ENCODE data around the gene PBX3. TPM values are rescaled to one million over a fixed set of nuclear protein-coding genes. Genes with fewer than 3 reads are reported as not detected.

Gene PBX3
- total and polyA plus RNA-seq, 2 experiments from 2014 or later, result 13.4 to 30.9 TPM

DNA sequence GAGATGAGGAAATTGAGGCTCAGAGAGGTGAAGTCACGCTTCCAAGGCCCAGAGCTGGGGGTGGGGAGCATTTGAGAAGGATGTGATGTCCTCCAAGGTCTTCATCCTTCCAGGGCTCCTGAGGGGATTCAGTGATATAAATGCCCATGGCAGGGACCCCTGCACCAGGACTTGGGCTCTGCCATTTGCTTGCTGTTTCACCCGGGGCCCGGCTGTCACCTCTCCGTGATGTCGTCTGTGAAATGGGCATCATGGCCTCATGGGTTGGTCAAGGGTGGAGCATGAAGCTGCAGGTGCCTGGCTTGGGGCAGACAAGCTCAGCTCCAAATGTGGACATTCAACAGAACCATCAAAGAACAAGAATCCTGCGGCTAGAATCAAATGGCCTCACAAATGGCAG lies 253.1 kb downstream of the PBX3 start:
- no peaks in the 10 kb centered on the region for H3K27me3 ChIP-seq (replicated peaks; ENCODE audit: insufficient read depth)
- no peak overlapping the region for H3K9ac ChIP-seq
- H3K36me3 ChIP-seq (ENCODE audit: low read depth), result no peaks in the 10 kb centered on the region
- WGBS, 2 experiments (ENCODE audit: low coverage in 1 of 2, low lambda C conversion rate in 2 of 2, missing lambda C conversion rate in 2 of 2), result 89 to 90% methylated on average over 6 of the region's 6 CpGs
- TF ChIP-seq EZH2phosphoT487 (IDR thresholded peaks at IDR 0.05; ENCODE audit: insufficient read depth, low read depth), result no peak
- no peak for TF ChIP-seq EZH2 (IDR thresholded peaks at IDR 0.05; ENCODE audit: insufficient read depth, poor library complexity, severe bottlenecking)
- no peaks in the 10 kb centered on the region for H3K79me2 ChIP-seq (ENCODE audit: insufficient read depth)
- no peaks in the 10 kb centered on the region for H3F3A ChIP-seq (ENCODE audit: insufficient read depth)
- no peaks in the 10 kb centered on the region for H3K9me3 ChIP-seq (ENCODE audit: low read depth)
- no peak overlapping the region for H3K4me2 ChIP-seq (ENCODE audit: unreplicated experiment)
- H2AFZ ChIP-seq, result no peak overlapping the region
- H4K20me1 ChIP-seq (ENCODE audit: insufficient read depth), result no peaks in the 10 kb centered on the region
- no peak overlapping the region for H3K27ac ChIP-seq
- DNase-seq, result no peak
- H3K4me3 ChIP-seq, result no peak overlapping the region
- no peaks in the 10 kb centered on the region for H3K9me2 ChIP-seq (ENCODE audit: insufficient read depth)
- H3K4me1 ChIP-seq (ENCODE audit: insufficient read depth), result no peaks in the 10 kb centered on the region
- in situ Hi-C loops (cut with MboI), result no loop called here

DNA sequence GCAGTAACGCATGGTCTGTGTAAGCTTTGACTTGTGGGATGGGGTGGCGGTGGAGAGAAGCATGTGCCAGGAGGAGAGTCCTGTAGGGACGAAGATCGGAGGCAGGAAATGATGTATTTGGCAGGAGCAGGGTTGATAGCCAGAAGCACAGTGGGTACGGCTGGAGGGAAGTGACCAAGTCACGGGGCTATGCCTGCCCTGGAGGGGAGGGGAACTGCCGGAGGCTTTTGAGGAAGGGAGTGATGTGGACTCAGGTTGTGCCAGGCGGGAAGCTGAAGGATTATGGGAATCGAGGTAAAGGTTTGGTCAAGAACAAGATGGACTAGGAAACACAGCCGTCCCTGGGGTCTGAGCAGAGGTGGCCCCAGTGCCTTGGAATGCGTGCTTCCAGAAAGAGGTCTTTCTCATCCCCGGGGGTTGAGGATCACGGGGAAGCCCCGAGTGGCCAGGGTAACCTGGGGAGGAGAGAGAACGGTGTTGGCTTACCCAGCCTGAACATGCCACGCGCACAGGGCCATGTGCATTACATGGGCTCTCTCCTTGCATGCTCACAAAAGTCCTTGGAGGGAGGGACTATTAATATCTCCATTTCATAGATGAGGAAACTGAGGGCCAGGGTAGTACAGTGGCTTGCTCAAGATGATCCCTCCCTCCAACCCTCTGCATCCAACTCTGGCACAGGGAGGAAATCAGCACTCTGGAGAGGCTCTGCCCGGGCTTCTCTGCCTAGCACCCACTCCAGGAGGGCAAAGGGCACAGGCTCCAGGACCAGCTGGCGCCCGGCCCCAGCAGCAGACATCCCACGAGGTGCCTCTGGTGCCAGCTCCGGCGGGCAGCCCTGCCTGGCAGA lies 253.8 kb downstream of the PBX3 start:
- Histone ChIP-seq H4K20me1 (ENCODE audit: insufficient read depth) (no peaks in the 10 kb centered on the region), H3K9me2 (ENCODE audit: insufficient read depth) (no peaks in the 10 kb centered on the region), H3K4me3 (no peak overlapping the region), H3K27me3 (replicated peaks; ENCODE audit: insufficient read depth) (no peaks in the 10 kb centered on the region), H3K4me2 (ENCODE audit: unreplicated experiment) (no peak overlapping the region), H3K9me3 (ENCODE audit: low read depth) (no peaks in the 10 kb centered on the region), H3K27ac (no peak overlapping the region), H3K36me3 (ENCODE audit: low read depth) (no peaks in the 10 kb centered on the region), H2AFZ (no peak overlapping the region), H3K9ac (no peak overlapping the region), H3K79me2 (ENCODE audit: insufficient read depth) (no peaks in the 10 kb centered on the region), H3F3A (ENCODE audit: insufficient read depth) (no peaks in the 10 kb centered on the region), H3K4me1 (ENCODE audit: insufficient read depth) (no peaks in the 10 kb centered on the region)
- 67 to 68% methylated on average over 23 of the region's 23 CpGs for WGBS, 2 experiments (ENCODE audit: low coverage in 1 of 2, low lambda C conversion rate in 2 of 2, missing lambda C conversion rate in 2 of 2)
- in situ Hi-C loops (cut with MboI), result no loop called here
- DNase-seq, result no peak
- TF ChIP-seq EZH2phosphoT487 (IDR thresholded peaks at IDR 0.05; ENCODE audit: insufficient read depth, low read depth) (no peak), EZH2 (IDR thresholded peaks at IDR 0.05; ENCODE audit: insufficient read depth, poor library complexity, severe bottlenecking) (no peak)

DNA sequence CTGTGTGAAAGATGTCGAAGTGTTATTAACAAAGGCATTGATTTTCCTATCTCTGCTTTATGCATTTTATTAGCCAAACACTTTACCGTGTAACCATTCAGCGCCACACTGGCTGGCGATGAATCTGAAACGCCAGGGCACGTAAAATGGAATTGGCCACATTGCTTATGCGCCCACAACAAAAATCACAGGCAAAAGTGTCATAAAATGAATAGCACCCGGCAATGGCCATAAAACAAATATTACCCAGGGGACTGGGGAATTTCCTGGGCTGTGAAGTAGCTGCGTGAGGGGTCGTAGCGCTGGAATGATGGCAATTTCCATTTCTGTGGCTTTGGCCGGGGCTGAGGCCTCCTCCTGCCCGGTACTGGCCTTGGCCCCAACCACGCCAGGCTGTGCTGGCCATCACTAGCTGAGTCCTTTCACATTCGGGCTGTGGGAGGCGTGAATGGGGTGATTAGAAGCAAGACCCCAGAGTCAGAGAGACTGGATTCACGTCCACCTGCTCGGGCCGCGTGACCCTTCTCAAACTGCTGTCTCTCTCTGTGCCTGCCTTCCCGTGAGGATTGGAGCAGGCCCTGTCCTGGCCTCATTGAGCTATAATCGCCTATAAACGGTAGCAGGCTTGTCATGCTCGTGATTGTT lies 254.5 kb downstream of the PBX3 start:
- 80 to 86% methylated on average over 24 of the region's 24 CpGs for WGBS, 2 experiments (ENCODE audit: low coverage in 1 of 2, low lambda C conversion rate in 2 of 2, missing lambda C conversion rate in 2 of 2)

DNA sequence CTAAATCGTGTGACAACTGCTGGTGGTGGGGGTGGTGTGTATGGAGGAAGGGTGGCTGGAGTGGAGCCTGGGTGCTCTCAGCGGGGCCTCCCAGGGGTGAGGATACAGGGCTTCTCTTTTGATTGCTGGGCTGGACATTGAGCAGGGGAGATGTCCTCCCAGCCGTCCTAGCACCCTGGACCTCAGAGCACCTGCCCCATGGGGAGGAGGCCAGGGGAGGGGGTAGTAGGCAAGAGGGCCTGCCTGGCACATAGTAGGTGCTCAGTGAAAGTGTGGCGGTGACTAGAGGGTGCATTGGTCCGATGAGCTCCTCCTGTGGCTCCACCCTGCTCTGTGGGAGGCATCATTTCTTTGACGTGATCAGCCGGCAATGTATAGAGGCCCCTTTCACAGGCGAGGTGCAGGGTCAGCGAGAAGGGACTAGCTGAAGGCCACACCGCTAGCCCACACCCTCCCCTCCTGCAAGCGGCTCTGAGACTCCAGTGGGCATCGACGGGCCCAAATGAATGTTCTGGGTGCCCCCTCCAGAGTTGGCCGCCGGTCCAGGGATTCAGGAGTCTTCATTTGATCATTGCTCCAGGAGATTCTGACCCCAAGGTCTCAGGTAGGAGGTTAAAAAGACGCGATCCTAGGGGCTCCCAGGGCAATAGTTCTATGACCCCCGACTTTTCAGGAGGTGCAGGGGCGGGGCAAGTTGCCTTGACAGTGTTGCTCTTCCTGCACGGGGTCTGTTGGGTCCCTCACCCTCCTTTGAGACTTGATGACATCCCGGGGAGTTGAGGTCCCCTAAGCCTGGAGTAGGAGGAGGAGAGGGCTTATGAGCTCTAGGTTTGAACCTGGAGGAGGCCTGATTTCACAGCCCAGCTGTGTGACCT lies 255.5 kb downstream of the PBX3 start:
- in situ Hi-C loops (cut with MboI), result no loop called here

More for the DNA sequence above, 254.5 kb downstream of the PBX3 start:
- H3K9ac ChIP-seq, result no peak overlapping the region
- no peaks in the 10 kb centered on the region for H3K27me3 ChIP-seq (replicated peaks; ENCODE audit: insufficient read depth)
- H3F3A ChIP-seq (ENCODE audit: insufficient read depth), result no peaks in the 10 kb centered on the region
- H3K4me3 ChIP-seq, result no peak overlapping the region
- in situ Hi-C loops (cut with MboI), result no loop called here
- no peaks in the 10 kb centered on the region for H4K20me1 ChIP-seq (ENCODE audit: insufficient read depth)
- no peak overlapping the region for H3K4me2 ChIP-seq (ENCODE audit: unreplicated experiment)
- no peaks in the 10 kb centered on the region for H3K79me2 ChIP-seq (ENCODE audit: insufficient read depth)
- no peak for TF ChIP-seq EZH2 (IDR thresholded peaks at IDR 0.05; ENCODE audit: insufficient read depth, poor library complexity, severe bottlenecking)
- TF ChIP-seq EZH2phosphoT487 (IDR thresholded peaks at IDR 0.05; ENCODE audit: insufficient read depth, low read depth), result no peak
- DNase-seq, result no peak
- no peaks in the 10 kb centered on the region for H3K9me2 ChIP-seq (ENCODE audit: insufficient read depth)
- H3K36me3 ChIP-seq (ENCODE audit: low read depth), result no peaks in the 10 kb centered on the region
- H2AFZ ChIP-seq, result no peak overlapping the region
- no peaks in the 10 kb centered on the region for H3K9me3 ChIP-seq (ENCODE audit: low read depth)
- no peak overlapping the region for H3K27ac ChIP-seq
- H3K4me1 ChIP-seq (ENCODE audit: insufficient read depth), result no peaks in the 10 kb centered on the region

More for the DNA sequence above, 255.5 kb downstream of the PBX3 start:
- Histone ChIP-seq H3K36me3 (ENCODE audit: low read depth) (no peaks in the 10 kb centered on the region), H3K4me1 (ENCODE audit: insufficient read depth) (no peaks in the 10 kb centered on the region), H3K79me2 (ENCODE audit: insufficient read depth) (no peaks in the 10 kb centered on the region), H3K9me2 (ENCODE audit: insufficient read depth) (no peaks in the 10 kb centered on the region), H3K4me3 (no peak overlapping the region), H2AFZ (no peak overlapping the region), H3F3A (ENCODE audit: insufficient read depth) (no peaks in the 10 kb centered on the region), H3K9me3 (ENCODE audit: low read depth) (no peaks in the 10 kb centered on the region), H4K20me1 (ENCODE audit: insufficient read depth) (no peaks in the 10 kb centered on the region), H3K27me3 (replicated peaks; ENCODE audit: insufficient read depth) (no peaks in the 10 kb centered on the region), H3K9ac (no peak overlapping the region), H3K27ac (no peak overlapping the region), H3K4me2 (ENCODE audit: unreplicated experiment) (no peak overlapping the region)
- 83% methylated on average over 21 of the region's 21 CpGs for WGBS, 2 experiments (ENCODE audit: low coverage in 1 of 2, low lambda C conversion rate in 2 of 2, missing lambda C conversion rate in 2 of 2)
- DNase-seq, result no peak
- TF ChIP-seq EZH2phosphoT487 (IDR thresholded peaks at IDR 0.05; ENCODE audit: insufficient read depth, low read depth), result no peak
- TF ChIP-seq EZH2 (IDR thresholded peaks at IDR 0.05; ENCODE audit: insufficient read depth, poor library complexity, severe bottlenecking), result no peak
